ENCODE measurements around the gene SH2B3.
"Not testable (repeated sequence)": the region's sequence is repeated elsewhere in the genome, so short reads cannot be mapped to it uniquely, and the experiment has no call there.

Gene SH2B3

DNA sequence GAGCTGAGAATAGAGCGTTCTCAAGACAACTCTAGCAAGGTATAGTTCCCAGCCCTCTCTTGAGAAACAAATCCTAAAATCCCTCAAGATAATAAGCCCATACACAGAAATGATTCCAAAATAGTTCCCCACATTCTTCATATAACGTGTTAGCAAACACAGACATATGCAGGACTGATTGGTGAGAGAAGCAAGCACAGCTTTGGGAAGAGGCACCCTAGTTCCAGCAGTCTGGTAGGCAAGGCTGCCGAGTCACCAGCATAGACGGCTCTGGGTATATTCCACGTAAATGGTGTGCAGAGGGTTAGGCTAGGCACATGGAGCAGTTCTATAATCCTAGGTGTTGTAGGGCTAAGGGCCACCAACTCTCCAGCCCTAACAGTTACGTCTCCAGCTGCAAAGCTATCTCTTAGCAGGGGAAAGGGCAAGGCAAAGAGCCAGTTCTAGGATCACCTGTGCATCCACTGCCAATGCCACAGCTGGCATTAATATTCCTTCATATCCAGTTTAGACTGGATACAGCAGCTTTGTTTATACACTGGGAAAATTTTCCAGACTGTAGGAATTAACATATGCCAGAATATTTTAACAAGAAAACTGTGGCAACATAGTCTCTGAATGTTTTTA lies 52.9 kb downstream of the SH2B3 start:
- DNase-seq = no peak

DNA sequence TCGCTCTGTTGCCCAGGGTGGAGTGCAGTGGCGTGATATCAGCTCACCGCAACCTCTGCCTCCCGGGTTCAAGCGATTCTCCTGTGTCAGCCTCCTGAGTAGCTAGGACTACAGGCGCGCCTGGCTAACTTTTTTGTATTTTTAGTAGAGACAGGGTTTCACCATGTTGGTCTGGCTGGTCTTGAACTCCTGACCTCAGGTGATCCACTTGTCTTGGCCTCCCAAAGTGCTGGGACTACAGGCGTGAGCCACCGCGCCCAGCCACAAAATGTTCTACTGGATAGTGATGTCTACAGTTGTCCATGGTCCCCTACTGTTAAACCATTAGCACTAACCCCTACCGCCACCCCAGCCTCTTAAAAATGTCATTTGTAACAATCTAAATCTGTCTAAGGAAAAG lies 54.4 kb downstream of the SH2B3 start:
- not testable (repeated sequence) for DNase-seq

DNA sequence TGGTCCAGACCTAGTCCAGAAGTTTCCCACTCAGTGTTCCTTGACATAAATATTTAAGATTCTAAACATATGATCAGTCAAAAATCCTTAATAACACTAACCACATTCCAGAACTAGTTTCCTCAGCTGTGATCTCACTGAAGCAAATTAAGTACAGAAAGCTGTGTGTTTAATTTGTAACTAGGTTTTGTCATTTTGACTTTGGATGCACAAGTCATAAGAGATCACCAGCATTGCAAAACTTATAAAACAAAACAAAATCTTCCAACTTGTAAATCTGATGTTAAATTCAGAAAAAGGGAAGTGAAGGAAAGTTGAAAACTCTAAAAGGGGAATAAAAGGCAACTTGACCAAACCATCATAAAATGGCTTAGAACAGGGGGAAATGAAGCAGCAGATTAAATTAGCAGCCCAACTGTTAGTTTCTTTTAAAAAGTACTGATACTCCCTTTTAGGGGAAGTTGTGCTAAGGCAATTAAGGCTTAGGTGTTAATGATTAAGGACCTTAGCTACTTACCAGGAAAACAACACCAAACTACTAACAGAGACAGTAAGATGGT lies 56.6 kb downstream of the SH2B3 start:
- DNase-seq = peak in 2 of 4 experiments; percentile 67 to 73

DNA sequence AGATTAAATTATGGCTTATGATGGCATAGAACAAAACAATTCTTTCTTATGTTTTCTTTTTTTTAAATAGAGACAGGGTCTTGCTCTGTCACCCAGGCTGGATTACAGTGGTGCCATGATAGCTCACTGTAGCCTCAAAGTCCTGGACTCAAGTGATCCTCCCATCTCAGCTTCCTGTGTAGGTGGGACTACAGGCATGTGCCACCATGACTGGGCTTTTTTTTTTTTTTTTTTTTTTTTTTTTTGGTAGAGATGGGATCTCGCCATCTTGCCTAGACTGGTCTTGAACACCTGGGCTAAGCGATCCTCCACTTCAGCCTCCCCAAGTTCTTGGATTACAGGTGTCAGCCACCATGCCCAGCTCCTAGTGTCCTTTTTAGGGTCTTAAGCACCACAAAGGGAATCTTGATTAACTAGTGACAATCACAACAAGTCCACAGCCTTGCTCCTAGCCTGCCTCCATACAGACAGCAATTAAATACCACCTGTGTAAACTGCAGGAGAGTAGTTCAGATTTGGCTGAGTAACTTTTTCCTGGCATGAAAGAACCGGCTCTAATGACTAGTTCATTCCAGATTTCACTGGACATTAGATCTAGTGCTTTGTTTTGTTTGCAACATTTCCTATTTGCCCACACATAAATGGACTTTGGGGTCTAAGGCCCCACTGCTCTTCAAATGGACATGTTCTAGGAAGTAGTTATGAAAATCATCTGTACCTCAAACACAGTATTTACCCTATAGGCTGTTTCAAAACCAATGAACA lies 61.6 kb downstream of the SH2B3 start:
- peak in 3 of 4 experiments; percentile 35 to 45 (median 42) for DNase-seq

DNA sequence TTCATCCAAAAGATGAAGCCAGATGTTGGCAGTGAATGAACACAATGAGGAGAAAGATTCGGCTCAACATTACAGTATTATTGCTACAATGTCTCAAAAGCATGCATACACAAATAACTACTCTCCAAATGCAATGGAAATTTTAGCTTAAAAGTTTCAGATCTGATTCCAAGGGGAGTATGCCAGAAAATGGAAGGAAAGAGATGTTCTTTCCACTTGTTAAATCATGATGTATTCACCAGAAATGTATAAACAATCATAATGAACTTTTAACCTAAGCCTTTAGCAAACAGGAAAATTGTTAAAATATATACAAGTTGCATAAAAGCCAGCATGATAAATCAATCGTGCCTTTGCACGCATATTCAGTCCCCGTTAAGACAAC lies 62.1 kb downstream of the SH2B3 start:
- DNase-seq = no peak

DNA sequence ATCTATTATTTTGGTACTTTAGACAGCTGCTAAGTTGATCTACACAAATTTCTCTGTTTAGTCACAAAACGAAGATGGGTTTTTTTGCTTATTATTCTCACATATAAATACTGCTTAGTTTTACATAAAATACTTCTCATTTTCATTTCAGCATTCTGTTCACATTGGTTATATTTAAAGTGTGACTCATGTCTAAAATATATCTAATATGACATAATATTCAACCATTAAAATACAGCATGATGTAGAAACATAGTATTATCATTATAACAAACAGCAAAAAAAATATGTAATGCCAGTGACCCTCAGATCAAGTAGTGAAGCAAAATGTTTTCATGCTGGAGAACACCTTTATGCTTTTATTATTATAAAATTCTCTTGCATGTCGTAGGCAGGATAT lies 63.7 kb downstream of the SH2B3 start:
- peak in 2 of 4 experiments; percentile 47 to 52 for DNase-seq

DNA sequence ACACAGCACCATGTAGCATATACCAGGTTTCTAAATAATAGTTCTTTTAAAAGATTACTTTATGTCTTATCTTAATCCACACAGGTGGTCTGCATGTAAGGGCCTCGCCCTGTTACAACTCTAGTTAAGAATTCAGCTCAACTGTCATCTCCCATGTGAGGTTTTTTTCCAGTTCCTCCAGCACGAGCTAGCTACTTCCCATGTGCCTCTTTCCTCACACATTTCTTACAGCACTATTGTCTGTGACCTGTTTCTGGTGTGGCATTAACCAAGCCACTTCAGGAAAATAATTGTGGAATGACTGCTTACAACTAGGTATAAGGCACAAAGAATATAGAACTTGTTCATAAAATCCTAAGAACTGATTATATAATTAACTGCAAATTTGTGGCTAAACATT lies 65.5 kb downstream of the SH2B3 start:
- peak; percentile 49 to 68 (median 62) for DNase-seq

DNA sequence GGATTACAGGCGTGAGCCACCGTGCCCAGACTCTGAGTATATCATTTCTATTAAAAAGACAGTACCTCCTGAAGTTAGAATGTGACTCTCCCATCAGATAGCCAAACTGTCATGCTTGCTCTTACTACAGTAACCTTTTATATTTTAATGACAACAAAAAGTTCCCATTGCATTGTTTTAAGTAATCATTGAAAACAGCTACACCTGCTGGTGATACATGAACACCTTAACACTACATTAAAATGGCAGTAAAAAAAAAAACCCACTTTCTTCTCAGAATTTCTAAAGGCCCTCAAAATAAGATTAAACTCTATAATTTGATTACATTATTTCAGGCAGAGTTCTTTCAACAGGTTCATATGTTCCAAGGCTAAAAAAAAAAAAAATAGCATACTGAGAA lies 76.7 kb downstream of the SH2B3 start:
- peak in 2 of 4 experiments; percentile 26 to 34 for DNase-seq

DNA sequence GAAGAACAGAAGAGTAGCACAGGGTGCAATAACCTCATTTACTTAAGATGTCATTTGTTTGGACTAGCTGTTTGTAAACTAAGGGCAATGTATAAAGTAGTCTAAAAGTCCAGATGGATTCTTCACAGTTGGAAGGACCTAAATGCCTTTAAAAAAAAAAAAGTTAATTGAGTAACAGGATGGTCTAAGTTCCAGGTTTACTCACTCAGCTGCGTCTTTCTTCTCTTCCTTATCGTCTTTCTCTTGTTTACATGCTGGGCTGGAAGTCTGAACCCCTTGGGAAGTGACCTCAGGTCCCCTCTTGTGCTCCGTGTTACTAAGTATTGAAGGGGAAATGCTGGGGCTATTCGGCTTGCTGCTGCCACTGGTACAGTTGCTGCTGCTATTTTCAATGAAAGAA lies 82.5 kb downstream of the SH2B3 start:
- DNase-seq = no peak

DNA sequence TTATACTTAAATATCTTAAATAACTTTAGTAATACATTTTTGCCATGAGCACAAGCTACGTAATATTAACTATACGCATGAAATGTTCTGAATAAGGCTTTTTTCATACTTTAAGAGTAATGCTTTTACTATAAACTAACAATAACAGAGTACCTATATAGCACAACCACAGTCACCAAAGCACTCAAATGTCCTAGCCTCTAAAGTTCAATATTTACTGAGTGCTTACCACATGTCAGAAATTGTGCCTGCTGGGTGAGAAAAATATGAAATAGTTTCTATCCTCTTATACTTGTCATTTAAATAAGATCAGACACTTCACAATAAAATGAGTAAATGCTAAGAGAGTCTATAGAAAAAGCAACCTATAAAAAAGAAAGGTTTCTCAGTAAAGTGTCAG lies 83.1 kb downstream of the SH2B3 start:
- DNase-seq = no peak

DNA sequence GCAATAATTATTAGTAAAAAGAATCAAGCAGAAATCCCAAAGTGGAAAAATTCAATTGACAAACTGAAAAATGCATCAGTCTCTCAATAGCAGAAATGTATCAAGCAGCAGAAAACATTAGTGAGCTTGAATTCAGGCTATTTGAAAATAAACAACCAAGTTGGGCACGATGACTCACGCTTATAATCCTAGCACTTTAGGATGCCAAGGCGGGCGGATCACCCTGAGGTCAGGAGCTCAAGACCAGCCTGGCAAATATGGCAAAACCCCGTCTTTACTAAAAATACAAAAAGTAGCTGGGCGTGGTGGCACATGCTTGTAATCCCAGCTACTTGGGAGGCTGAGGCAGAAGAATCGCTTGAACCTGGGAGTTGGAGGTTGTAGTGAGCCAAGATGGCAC lies 87.3 kb downstream of the SH2B3 start:
- not testable (repeated sequence) for DNase-seq

DNA sequence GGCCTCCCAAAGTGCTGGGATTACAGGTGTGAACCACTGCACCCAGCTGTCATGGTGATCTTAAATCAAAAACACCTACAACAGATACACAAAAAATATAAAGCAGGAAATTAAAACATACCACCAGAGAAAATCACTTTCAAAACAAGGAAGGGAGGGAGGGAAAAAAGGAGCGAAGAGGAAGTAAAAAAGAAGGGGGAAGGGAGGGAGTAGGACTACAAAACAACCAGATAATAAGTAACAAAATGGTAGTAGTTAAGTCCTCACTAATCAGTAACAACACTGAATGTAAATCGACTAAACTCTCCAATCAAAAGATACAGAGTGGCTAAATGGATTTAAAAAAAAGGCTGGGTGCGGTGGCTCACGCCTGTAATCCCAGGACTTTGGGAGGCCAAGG lies 89.0 kb downstream of the SH2B3 start:
- peak in 1 of 4 experiments; percentile 3 for DNase-seq

Data from suppressor macrophage (primary cell).